Fibroblast of pulmonary artery (primary cell): Measurements from ENCODE around the gene CD2.
A peak's percentile ranks its signal among the peaks of the same experiment; 100 is the strongest.

Experiments
- DNase-seq: peaks from one replicate; pipeline ENCODE4 v3.0.0-alpha.2; 2010; ENCODE audit warnings: low read depth
- H3K4me3 ChIP-seq: replicated peaks from 2 replicates; pipeline ENCODE4 v1.5.1; 2011; ENCODE audit warnings: low read depth, mild to moderate bottlenecking, control low read depth, low read length, moderate library complexity
- TF ChIP-seq, protein P1 (sequence below): IDR thresholded peaks from 2 replicates; pipeline ENCODE4 v1.5.1; 2011; ENCODE audit warnings: mild to moderate bottlenecking, control low read depth, low read length, inconsistent platforms; ENCODE audit errors: missing control alignments

The CD2 gene

DNA sequence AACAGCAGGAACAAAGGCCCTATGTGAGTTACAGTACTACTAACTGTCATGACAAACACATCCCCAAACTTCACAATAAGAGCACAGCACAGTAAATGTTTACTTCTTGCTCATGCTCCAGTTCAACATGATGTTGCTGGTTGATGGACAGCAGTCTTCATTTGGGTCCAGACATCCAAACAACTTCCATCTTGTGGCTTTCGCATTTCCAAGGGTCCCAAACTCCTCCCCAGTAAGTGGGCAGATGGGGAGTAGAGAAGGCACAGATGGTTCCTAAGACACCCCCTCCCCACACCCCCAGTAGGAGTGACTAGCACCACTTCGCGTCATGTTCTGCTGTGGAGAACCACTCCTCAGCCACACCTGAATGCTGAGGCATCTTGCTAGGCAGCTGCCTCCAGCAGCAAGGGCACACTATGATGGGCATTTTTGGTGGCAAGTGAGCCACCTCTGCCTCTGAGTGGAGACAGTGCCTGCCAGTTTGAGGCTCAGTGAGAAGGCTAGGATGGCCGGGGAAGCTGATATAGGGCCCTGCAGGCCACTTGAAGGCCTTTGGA is 32.7 kb upstream of the CD2 start:
- no peak for DNase-seq
- H3K4me3 ChIP-seq: no peak overlapping the region
- TF ChIP-seq, protein P1, sequence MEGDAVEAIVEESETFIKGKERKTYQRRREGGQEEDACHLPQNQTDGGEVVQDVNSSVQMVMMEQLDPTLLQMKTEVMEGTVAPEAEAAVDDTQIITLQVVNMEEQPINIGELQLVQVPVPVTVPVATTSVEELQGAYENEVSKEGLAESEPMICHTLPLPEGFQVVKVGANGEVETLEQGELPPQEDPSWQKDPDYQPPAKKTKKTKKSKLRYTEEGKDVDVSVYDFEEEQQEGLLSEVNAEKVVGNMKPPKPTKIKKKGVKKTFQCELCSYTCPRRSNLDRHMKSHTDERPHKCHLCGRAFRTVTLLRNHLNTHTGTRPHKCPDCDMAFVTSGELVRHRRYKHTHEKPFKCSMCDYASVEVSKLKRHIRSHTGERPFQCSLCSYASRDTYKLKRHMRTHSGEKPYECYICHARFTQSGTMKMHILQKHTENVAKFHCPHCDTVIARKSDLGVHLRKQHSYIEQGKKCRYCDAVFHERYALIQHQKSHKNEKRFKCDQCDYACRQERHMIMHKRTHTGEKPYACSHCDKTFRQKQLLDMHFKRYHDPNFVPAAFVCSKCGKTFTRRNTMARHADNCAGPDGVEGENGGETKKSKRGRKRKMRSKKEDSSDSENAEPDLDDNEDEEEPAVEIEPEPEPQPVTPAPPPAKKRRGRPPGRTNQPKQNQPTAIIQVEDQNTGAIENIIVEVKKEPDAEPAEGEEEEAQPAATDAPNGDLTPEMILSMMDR: no peak

- TF ChIP-seq, protein P1: no peak
- no peak overlapping the region for H3K4me3 ChIP-seq
- no peak for DNase-seq
Measured at GRCh38 chr1:116722016-116722838, 32.0 kb upstream of the CD2 start.

DNA sequence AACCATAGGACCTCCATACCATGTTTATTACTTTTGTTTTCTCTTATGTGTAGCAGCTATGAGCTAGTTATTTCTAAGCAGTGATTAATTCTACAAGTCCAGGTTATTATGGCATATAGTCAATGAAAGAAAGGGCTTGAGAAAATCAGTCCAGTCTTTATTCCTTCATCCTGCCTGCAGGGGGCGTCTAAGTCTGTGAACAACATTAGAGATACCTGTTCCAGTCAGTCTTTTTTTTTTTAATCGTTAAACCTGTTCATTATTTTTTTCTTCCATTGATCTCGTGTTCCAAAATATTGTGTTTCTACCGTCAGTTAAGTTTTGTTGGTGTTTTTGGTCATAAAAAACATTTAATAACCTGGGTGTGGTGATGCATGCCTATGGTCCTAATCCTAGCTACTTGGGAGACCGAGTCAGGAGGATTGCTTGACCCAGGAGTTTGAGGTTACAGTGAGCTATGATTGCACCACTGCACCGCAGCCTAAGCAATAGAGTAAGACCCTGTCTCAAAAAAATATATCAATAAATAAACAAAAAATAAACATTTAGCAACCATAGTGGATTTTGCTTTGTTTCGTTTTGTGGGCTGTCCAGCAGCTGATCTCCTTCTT is 29.4 kb upstream of the CD2 start:
- H3K4me3 ChIP-seq: no peak overlapping the region
- peak; percentile 77 for DNase-seq
- TF ChIP-seq, protein P1: peak; percentile 75

- H3K4me3 ChIP-seq: no peak overlapping the region
- TF ChIP-seq, protein P1: no peak
Measured at GRCh38 chr1:116725798-116726197, 28.4 kb upstream of the CD2 start.

DNA sequence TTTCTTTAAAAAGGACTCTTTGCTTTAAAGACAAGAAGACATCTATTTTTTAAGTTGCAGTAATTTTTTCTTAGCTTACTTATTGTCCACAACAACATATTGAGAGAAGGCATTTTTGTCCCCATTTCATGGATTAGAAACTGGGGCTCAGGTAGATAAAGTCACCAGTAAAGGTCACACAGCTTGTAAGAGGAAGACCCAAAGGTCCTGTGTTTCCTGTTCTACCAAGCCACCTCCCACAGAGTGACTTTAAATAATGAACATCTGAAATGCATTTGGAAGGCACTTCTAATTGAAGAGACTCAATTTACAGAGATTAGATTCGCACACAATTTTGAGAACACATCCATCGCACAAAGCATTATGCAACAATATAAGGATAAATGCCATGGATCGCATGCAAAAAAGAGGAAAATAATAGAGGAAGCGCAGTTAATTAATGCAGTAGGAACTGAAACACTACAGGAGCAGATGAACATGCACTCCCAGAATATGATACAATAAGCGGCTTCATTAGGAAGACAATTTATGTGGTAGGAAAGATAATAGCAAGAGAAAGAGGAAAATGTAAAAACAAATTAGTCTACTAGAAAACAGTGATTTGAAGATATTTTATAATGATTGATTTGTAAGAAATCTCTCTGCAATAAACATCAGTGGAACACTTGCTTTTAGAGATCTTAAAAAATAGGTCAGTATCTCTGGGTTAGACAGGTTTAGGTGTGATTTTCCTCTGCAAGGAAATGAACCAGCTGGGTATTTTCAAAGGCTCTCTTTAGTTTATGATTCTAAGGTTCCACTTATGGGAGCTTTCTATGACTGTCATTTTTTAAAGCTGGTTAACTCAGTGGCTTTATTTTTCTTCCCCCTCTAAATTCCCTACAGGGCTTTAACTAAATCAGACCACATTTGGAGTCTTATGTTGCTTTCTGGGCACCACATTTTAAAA is 27.1 kb upstream of the CD2 start:
- TF ChIP-seq, protein P1: no peak
- DNase-seq: no peak
- H3K4me3 ChIP-seq: no peak overlapping the region

More at GRCh38 chr1:116725798-116726197, 28.4 kb upstream of the CD2 start:
- no peak for DNase-seq

- H3K4me3 ChIP-seq: no peak overlapping the region
- TF ChIP-seq, protein P1: no peak
- DNase-seq: no peak
Measured at GRCh38 chr1:116731439-116731838, 22.8 kb upstream of the CD2 start.
